ENCODE measurements around the gene TLNRD1.

GRCh38 chr15:81024936-81025335 lies 24.2 kb downstream of the TLNRD1 start:
- no peak for TF ChIP-seq EZH2 (IDR thresholded peaks at IDR 0.05)
- no peak for TF ChIP-seq CTCF (IDR thresholded peaks at IDR 0.05 in 2 of 3, conservative IDR thresholded peaks at IDR 0.05 in 1 of 3; ENCODE audit: borderline replicate concordance in 1 of 3, insufficient read depth in 1 of 3, low read depth in 2 of 3, low read length in 2 of 3)
- TF ChIP-seq SP1 (IDR thresholded peaks at IDR 0.05; ENCODE audit: low read depth): no peak
- TF ChIP-seq REST (IDR thresholded peaks at IDR 0.05; ENCODE audit: low read depth): no peak
- TF ChIP-seq MAX (IDR thresholded peaks at IDR 0.05): no peak

Measured in HCT116 (cell line).